ENCODE results near the gene AP3D1. TPM values are rescaled to one million over a fixed set of nuclear protein-coding genes. Genes with fewer than 3 reads are reported as not detected.
"Not testable (repeated sequence)": the region's sequence is repeated elsewhere in the genome, so short reads cannot be mapped to it uniquely, and the experiment has no call there.

Gene AP3D1
- polyA plus RNA-seq, 2 donors, result 50.8 to 64.5 TPM

DNA sequence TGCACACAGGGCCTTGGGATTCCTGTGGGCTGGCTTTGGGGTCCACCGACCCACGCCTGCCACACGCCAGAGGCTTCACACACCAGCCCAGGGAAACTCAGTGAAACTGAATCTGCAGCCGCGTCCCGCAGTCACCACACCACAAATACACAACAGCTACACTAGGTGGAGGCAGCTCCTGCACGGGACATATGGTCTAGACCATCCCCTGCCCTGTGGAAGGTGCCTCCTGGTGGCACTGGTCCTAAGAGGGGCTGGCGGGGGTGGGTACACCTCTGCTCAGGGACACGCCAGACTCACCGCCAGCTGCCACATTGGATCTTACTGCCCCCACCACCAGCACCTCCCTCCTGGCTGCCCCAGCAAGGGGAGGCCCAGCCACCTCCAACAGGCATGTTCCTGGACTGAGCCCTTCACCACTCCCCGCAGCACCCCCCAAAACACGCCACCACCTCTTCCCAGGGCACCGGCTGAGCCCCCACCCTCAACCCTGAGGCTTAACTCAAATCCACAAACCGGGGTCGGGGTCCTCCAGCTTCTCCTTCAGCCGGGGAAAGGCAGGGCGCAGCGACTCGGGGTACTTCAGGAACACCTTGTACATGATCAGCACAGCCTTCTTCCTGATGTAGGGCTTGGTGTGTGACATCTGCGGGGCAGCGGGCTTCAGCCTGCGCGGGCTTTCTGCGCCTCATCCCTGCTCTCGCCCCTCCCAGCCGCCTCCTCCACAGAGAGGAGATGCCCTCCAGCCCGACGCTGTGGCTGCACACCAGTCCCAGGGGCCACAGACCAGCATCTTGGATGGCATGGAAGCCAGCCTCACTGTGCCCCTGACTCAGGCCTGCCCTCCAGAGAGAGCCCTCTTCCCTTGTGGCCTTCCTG, 21.2 kb downstream of the AP3D1 start:
- H3K4me1 ChIP-seq (ENCODE audit: control insufficient read depth in 2 of 2, insufficient read depth in 2 of 2, low read length in 1 of 2), result no peaks in the 10 kb centered on the region
- no peaks in the 10 kb centered on the region for H3K27me3 ChIP-seq (ENCODE audit: control insufficient read depth in 1 of 2, insufficient read depth in 2 of 2, low read length in 2 of 2)
- H3K9me3 ChIP-seq (ENCODE audit: control insufficient read depth in 2 of 2, insufficient read depth in 1 of 2, low read depth in 1 of 2, low read length in 1 of 2), result no peaks in the 10 kb centered on the region
- H3K4me3 ChIP-seq (ENCODE audit: low read depth in 1 of 2, low read length in 2 of 2), result no peak overlapping the region
- 95 to 96% methylated on average over 28 of the region's 28 CpGs for WGBS, 2 donors
- H3K36me3 ChIP-seq (ENCODE audit: control insufficient read depth in 2 of 2, insufficient read depth in 2 of 2, low read length in 1 of 2), result peaks cover 39 to 62% of the 10 kb centered on the region in 2 donors
- no peak overlapping the region for H3K27ac ChIP-seq (ENCODE audit: low read depth in 2 of 2, low read length in 1 of 2)

DNA sequence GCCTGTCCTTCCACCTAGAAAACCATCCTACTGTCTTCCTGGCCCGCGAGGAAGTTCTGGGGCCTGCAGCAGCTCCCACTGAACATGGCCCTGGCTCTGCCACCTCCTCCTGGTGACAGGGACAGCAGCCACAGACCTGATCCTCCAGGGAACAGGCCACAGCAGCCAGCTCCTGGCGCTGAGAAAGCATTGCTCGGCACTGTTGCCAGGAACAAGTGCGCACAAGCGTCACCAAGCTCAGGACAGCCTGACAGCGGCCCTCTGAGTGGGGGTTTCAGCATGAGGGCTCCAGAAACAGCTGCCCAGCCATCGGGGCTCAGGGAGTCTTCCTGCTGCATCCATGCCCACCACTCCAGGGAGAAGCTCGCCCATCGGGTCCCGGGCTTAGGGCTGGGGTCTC, 21.9 kb downstream of the AP3D1 start:
- Histone ChIP-seq H3K36me3 (ENCODE audit: control insufficient read depth in 2 of 2, insufficient read depth in 2 of 2, low read length in 1 of 2) (peaks cover 39 to 62% of the 10 kb centered on the region in 2 donors), H3K27me3 (ENCODE audit: control insufficient read depth in 1 of 2, insufficient read depth in 2 of 2, low read length in 2 of 2) (no peaks in the 10 kb centered on the region), H3K27ac (ENCODE audit: low read depth in 2 of 2, low read length in 1 of 2) (no peak overlapping the region), H3K4me3 (ENCODE audit: low read depth in 1 of 2, low read length in 2 of 2) (no peak overlapping the region), H3K9me3 (ENCODE audit: control insufficient read depth in 2 of 2, insufficient read depth in 1 of 2, low read depth in 1 of 2, low read length in 1 of 2) (no peaks in the 10 kb centered on the region), H3K4me1 (ENCODE audit: control insufficient read depth in 2 of 2, insufficient read depth in 2 of 2, low read length in 1 of 2) (no peaks in the 10 kb centered on the region)
- 93 to 97% methylated on average over 11 of the region's 11 CpGs for WGBS, 2 donors

DNA sequence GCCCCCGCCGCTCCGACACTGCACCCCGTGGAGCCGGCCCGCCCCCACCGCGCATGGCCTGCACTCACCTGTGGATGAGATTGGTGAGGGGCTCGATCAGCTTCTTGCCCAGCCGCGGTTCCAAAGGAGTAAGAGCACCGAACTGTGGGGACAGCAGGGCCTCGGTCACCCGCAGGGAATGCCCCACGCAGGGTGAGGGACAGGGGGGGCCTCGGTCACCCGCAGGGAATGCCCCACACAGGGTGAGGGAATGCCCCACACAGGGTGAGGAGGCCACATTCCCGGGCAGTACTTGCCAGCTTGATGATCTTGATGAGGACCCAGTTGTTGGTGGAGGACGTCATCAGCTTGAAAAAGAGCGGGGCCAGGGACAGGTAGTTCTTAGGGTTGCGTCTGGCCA, 22.3 kb downstream of the AP3D1 start:
- no peaks in the 10 kb centered on the region for H3K27me3 ChIP-seq (ENCODE audit: control insufficient read depth in 1 of 2, insufficient read depth in 2 of 2, low read length in 2 of 2)
- H3K27ac ChIP-seq (ENCODE audit: low read depth in 2 of 2, low read length in 1 of 2), result no peak overlapping the region
- no peaks in the 10 kb centered on the region for H3K4me1 ChIP-seq (ENCODE audit: control insufficient read depth in 2 of 2, insufficient read depth in 2 of 2, low read length in 1 of 2)
- WGBS, 2 donors, result 93 to 96% methylated on average over 20 to 21 of the region's 21 CpGs
- peaks cover 43 to 65% of the 10 kb centered on the region in 2 donors for H3K36me3 ChIP-seq (ENCODE audit: control insufficient read depth in 2 of 2, insufficient read depth in 2 of 2, low read length in 1 of 2)
- H3K9me3 ChIP-seq (ENCODE audit: control insufficient read depth in 2 of 2, insufficient read depth in 1 of 2, low read depth in 1 of 2, low read length in 1 of 2), result no peaks in the 10 kb centered on the region
- no peak overlapping the region for H3K4me3 ChIP-seq (ENCODE audit: low read depth in 1 of 2, low read length in 2 of 2)

DNA sequence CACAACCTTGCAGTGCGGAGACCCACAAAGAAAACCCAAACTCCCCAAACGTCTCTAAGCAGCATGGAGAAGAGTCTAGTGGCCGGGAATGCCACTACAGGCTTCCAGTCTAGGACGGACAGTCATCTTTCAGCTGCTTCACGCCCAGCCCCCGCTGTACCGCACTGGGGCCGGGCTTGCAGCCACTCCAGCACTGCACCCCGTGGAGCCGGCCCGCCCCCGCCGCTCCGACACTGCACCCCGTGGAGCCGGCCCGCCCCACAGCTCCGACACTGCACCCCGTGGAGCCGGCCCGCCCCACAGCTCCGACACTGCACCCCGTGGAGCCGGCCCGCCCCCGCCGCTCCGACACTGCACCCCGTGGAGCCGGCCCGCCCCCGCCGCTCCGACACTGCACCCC, 23.1 kb downstream of the AP3D1 start:
- not testable (repeated sequence) for H3K27ac ChIP-seq (ENCODE audit: low read depth in 2 of 2, low read length in 1 of 2); H3K4me3 ChIP-seq (ENCODE audit: low read depth in 1 of 2, low read length in 2 of 2); H3K4me1 ChIP-seq (ENCODE audit: control insufficient read depth in 2 of 2, insufficient read depth in 2 of 2, low read length in 1 of 2); H3K9me3 ChIP-seq (ENCODE audit: control insufficient read depth in 2 of 2, insufficient read depth in 1 of 2, low read depth in 1 of 2, low read length in 1 of 2); H3K27me3 ChIP-seq (ENCODE audit: control insufficient read depth in 1 of 2, insufficient read depth in 2 of 2, low read length in 2 of 2)
- H3K36me3 ChIP-seq (ENCODE audit: control insufficient read depth in 2 of 2, insufficient read depth in 2 of 2, low read length in 1 of 2), result peaks cover 47 to 73% of the 10 kb centered on the region in 2 donors
- WGBS, 2 donors, result 94 to 95% methylated on average over 21 to 31 of the region's 34 CpGs

DNA sequence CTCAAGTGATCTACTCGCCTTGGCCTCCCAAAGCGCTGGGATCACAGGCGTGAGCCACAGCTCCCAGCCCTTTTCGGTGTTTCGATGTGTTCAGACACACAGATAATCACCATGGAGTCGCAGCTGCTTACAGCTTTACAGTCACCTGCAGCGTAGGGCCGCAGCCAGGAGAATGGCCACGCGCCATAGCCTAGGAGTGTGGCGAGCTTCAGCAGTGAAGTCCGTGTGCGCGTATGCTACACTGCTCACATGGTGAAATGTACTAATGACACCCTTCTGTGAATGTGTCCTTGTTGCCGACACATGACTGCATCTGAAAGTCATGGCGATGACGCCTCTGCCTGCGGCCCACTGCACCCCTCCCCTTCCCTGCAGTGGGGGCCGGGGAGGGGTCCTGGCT, 23.6 kb downstream of the AP3D1 start:
- H3K27me3 ChIP-seq (ENCODE audit: control insufficient read depth in 1 of 2, insufficient read depth in 2 of 2, low read length in 2 of 2), result no peaks in the 10 kb centered on the region
- 73 to 81% methylated on average over 19 of the region's 19 CpGs for WGBS, 2 donors
- H3K27ac ChIP-seq (ENCODE audit: low read depth in 2 of 2, low read length in 1 of 2), result no peak overlapping the region
- H3K4me3 ChIP-seq (ENCODE audit: low read depth in 1 of 2, low read length in 2 of 2), result no peak overlapping the region
- no peaks in the 10 kb centered on the region for H3K4me1 ChIP-seq (ENCODE audit: control insufficient read depth in 2 of 2, insufficient read depth in 2 of 2, low read length in 1 of 2)
- H3K9me3 ChIP-seq (ENCODE audit: control insufficient read depth in 2 of 2, insufficient read depth in 1 of 2, low read depth in 1 of 2, low read length in 1 of 2), result no peaks in the 10 kb centered on the region
- peaks cover 50 to 74% of the 10 kb centered on the region in 2 donors for H3K36me3 ChIP-seq (ENCODE audit: control insufficient read depth in 2 of 2, insufficient read depth in 2 of 2, low read length in 1 of 2)

DNA sequence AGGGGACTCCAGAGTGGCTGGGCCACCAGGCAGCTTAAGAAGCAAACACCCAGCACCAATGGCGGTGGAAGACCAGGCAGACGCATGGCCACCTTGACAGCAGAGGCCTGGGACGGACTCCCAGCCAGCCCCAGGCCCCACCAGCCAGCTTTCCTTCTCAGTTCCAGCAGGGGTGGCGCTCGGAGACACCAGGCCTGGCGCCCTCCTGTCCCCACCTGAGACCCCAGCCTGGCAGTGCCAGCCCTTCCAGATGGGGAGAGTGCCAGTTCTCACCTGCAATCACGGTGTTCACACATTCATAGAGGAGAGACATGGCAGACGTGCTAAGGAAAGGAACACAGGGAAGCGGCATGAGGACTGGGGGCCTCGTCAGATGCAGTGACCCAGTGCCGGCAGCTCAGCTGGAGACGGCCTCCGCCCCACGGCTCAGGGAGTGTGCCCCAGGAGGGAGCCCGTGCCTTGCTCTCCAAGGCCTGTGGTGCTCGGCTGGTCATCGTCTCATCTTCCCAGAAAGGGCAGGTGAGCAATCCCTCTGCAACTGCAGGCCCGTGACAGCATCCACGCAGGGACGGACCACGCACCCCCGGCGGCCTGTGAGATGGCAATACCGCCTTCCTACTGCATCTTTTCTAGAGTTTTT, 24.4 kb downstream of the AP3D1 start:
- H3K27ac ChIP-seq (ENCODE audit: low read depth in 2 of 2, low read length in 1 of 2), result no peak overlapping the region
- no peak overlapping the region for H3K4me3 ChIP-seq (ENCODE audit: low read depth in 1 of 2, low read length in 2 of 2)
- H3K4me1 ChIP-seq (ENCODE audit: control insufficient read depth in 2 of 2, insufficient read depth in 2 of 2, low read length in 1 of 2), result no peaks in the 10 kb centered on the region
- H3K9me3 ChIP-seq (ENCODE audit: control insufficient read depth in 2 of 2, insufficient read depth in 1 of 2, low read depth in 1 of 2, low read length in 1 of 2), result no peaks in the 10 kb centered on the region
- no peaks in the 10 kb centered on the region for H3K27me3 ChIP-seq (ENCODE audit: control insufficient read depth in 1 of 2, insufficient read depth in 2 of 2, low read length in 2 of 2)
- WGBS, 2 donors, result 94 to 97% methylated on average over 24 of the region's 24 CpGs
- H3K36me3 ChIP-seq (ENCODE audit: control insufficient read depth in 2 of 2, insufficient read depth in 2 of 2, low read length in 1 of 2), result peaks cover 49 to 74% of the 10 kb centered on the region in 2 donors

DNA sequence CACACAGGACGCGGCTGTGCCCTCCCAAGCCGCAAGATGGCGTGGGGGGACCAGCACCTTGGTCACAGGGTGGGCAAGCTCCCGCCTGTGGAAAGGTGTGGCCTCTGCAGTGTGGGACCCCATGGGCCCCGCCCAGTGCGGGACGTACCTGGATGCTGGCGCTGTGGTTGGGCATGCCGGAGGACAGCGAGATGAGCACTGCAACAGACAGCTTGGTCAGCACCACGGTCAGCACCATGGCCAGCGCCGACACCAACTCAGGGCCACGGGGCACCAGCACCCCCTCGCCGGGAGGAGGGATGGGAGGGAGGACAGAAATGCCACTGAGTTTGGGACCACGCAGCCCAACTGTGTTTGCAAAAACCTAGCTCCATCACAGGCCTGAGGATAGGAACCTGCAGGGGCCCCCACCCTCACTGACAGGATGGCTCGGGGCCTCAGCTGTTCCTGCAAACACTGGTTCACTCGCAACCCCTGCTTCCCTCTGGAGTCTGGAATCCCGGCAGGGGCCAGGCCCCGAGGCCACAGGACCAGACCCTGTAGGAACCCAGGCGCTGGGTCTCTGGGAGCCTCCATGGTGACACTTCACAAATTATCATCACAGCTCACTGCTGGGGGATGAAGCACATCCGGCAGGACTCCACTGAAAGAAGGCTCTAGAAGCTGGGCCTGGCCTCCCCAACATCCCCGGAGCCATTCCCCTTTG, 27.5 kb downstream of the AP3D1 start:
- Histone ChIP-seq H3K27ac (ENCODE audit: low read depth in 2 of 2, low read length in 1 of 2) (no peak overlapping the region), H3K36me3 (ENCODE audit: control insufficient read depth in 2 of 2, insufficient read depth in 2 of 2, low read length in 1 of 2) (peaks cover 35 to 70% of the 10 kb centered on the region in 2 donors), H3K4me1 (ENCODE audit: control insufficient read depth in 2 of 2, insufficient read depth in 2 of 2, low read length in 1 of 2) (no peaks in the 10 kb centered on the region), H3K4me3 (ENCODE audit: low read depth in 1 of 2, low read length in 2 of 2) (no peak overlapping the region), H3K9me3 (ENCODE audit: control insufficient read depth in 2 of 2, insufficient read depth in 1 of 2, low read depth in 1 of 2, low read length in 1 of 2) (no peaks in the 10 kb centered on the region), H3K27me3 (ENCODE audit: control insufficient read depth in 1 of 2, insufficient read depth in 2 of 2, low read length in 2 of 2) (no peaks in the 10 kb centered on the region)
- 88 to 91% methylated on average over 25 of the region's 25 CpGs for WGBS, 2 donors

DNA sequence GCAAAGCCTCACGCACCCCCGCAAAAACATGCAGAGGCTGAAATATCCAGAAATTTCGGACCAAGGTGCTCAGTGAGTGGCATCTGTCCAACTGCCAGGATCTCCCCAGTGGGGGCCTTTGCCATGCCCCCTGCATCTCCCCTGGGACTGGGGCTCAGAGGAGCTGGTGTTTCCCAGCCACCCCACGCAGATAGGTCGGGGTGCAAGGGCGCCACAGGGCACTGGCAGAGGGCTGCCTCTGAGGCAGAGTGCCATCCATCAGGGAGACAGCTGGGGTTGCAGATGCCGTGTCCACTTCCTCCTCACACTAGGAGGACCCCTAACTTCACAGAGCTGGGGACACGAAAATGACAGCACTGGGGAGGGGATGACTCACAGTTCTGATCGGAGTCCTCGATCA, 28.4 kb downstream of the AP3D1 start:
- H3K9me3 ChIP-seq (ENCODE audit: control insufficient read depth in 2 of 2, insufficient read depth in 1 of 2, low read depth in 1 of 2, low read length in 1 of 2), result no peaks in the 10 kb centered on the region
- H3K36me3 ChIP-seq (ENCODE audit: control insufficient read depth in 2 of 2, insufficient read depth in 2 of 2, low read length in 1 of 2), result peaks cover 39 to 76% of the 10 kb centered on the region in 2 donors
- no peaks in the 10 kb centered on the region for H3K27me3 ChIP-seq (ENCODE audit: control insufficient read depth in 1 of 2, insufficient read depth in 2 of 2, low read length in 2 of 2)
- H3K4me1 ChIP-seq (ENCODE audit: control insufficient read depth in 2 of 2, insufficient read depth in 2 of 2, low read length in 1 of 2), result no peaks in the 10 kb centered on the region
- H3K4me3 ChIP-seq (ENCODE audit: low read depth in 1 of 2, low read length in 2 of 2), result no peak overlapping the region
- H3K27ac ChIP-seq (ENCODE audit: low read depth in 2 of 2, low read length in 1 of 2), result no peak overlapping the region
- 94% methylated on average over 10 of the region's 10 CpGs for WGBS, 2 donors

DNA sequence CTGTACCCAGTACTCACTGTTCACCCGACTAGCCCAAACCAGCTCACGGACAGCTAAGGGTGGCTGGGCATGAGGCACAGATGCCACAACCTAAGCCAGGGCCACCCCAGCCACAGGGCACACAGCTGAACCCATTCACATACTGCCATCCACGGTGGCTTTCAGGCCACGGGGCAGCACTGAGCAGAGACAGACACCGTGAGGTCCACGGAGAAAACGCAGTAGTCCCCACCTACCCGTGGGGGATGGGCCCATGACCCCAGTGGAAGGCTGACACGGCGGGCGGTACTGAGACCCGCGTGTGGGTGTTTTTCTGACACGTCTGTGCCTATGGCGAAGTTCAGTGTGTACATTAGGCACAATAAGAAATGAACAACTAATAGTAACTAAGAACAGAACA, 29.1 kb downstream of the AP3D1 start:
- no peaks in the 10 kb centered on the region for H3K4me1 ChIP-seq (ENCODE audit: control insufficient read depth in 2 of 2, insufficient read depth in 2 of 2, low read length in 1 of 2)
- no peaks in the 10 kb centered on the region for H3K9me3 ChIP-seq (ENCODE audit: control insufficient read depth in 2 of 2, insufficient read depth in 1 of 2, low read depth in 1 of 2, low read length in 1 of 2)
- 91% methylated on average over 15 of the region's 15 CpGs for WGBS, 2 donors
- peaks cover 36 to 77% of the 10 kb centered on the region in 2 donors for H3K36me3 ChIP-seq (ENCODE audit: control insufficient read depth in 2 of 2, insufficient read depth in 2 of 2, low read length in 1 of 2)
- H3K27me3 ChIP-seq (ENCODE audit: control insufficient read depth in 1 of 2, insufficient read depth in 2 of 2, low read length in 2 of 2), result no peaks in the 10 kb centered on the region
- H3K27ac ChIP-seq (ENCODE audit: low read depth in 2 of 2, low read length in 1 of 2), result no peak overlapping the region
- no peak overlapping the region for H3K4me3 ChIP-seq (ENCODE audit: low read depth in 1 of 2, low read length in 2 of 2)
